Aorta (tissue), 5 donors: Measurements from ENCODE around the gene PIEZO2. TPM values are rescaled to one million over a fixed set of nuclear protein-coding genes. Genes with fewer than 3 reads are reported as not detected.

Experiments
- ATAC-seq: fragments of 200-7000 bp; cut with Tn5 transposase; one replicate; pipeline ENCODE4 v1.9.1; 2022; ENCODE audit warnings: moderate library complexity; ENCODE audit not compliant: low FRiP score
- DNase-seq, 2 donors: peaks; one replicate each; pipeline ENCODE4 v3.0.0-alpha.2; 2020
- H3K27ac ChIP-seq, 2 donors: one replicate each; pipeline ENCODE4 v1.5.1; 2013; ENCODE audit warnings: low read length in 2 of 2, mild to moderate bottlenecking in 2 of 2, moderate library complexity in 2 of 2, control low read depth in 1 of 2, inconsistent platforms in 1 of 2, low read depth in 1 of 2
- H3K27me3 ChIP-seq, 2 donors: one replicate each; pipeline ENCODE4 v1.6.1; 2013; ENCODE audit warnings: control low read depth in 1 of 2, low read length in 1 of 2, mild to moderate bottlenecking in 1 of 2, moderate library complexity in 1 of 2; ENCODE audit not compliant: insufficient read depth in 2 of 2, control insufficient read depth in 1 of 2
- H3K36me3 ChIP-seq, 2 donors: one replicate each; pipeline ENCODE4 v1.6.1; 2013; ENCODE audit warnings: control low read depth in 1 of 2, low read length in 1 of 2, mild to moderate bottlenecking in 1 of 2; ENCODE audit not compliant: insufficient read depth in 2 of 2, control insufficient read depth in 1 of 2
- H3K4me1 ChIP-seq, 2 donors: one replicate each; pipeline ENCODE4 v1.6.1; 2013; ENCODE audit warnings: low read length in 2 of 2, control low read depth in 1 of 2, mild to moderate bottlenecking in 1 of 2, moderate library complexity in 1 of 2; ENCODE audit not compliant: insufficient read depth in 2 of 2, control insufficient read depth in 1 of 2
- H3K4me3 ChIP-seq, 2 donors: one replicate each; pipeline ENCODE4 v1.5.1; 2013; ENCODE audit warnings: low read length in 2 of 2, control low read depth in 1 of 2, mild to moderate bottlenecking in 1 of 2
- H3K9me3 ChIP-seq: one replicate; pipeline ENCODE4 v1.6.1; 2013; ENCODE audit warnings: mild to moderate bottlenecking, low read length; ENCODE audit not compliant: control insufficient read depth
- WGBS, 2 donors: extraction: QIAGEN DNeasy Blood & Tissue Kit; methylation state at CpG; one replicate each; pipeline ENCODE4 v1.1.7; 2013; 5-methylcytosine and 5-hydroxymethylcytosine counted together
- intact Hi-C, 2 donors: fragments of 100-400 bp; cut with DNase I; formaldehyde crosslinking; loops; one replicate each; pipeline versions ENCODE4 v1.14.2 to v1.15.0; 2022
- polyA plus RNA-seq, 2 donors: library from polyadenylated mRNA; stranded (reverse); fragments of 200-250 nt; gene quantifications; one replicate each; pipeline ENCODE4 v1.2.3, GENCODE V29; 2013
- total RNA-seq, 2 donors: library from RNA; stranded (reverse); fragmentation: NEBNext Ultra II Directional; extraction: Animal tissue kit (Norgen Biotek cat#: 25700); gene quantifications; one replicate each; pipeline ENCODE4 v1.2.1, GENCODE V29; 2021
- donor health status: healthy with polysubstance abuse.
- donor health status: Bipolar disorder and iron deficiency.
- donor health status: DM: no; HTN: no; CAD: no.
- donor health status: DM: no; HTN: no; CAD: no.
- donor health status: DM: yes; HTN: yes; CAD: no.

PIEZO2 gene
- total and polyA plus RNA-seq, 4 donors = 0.50 to 8.8 (median 1.6) TPM

DNA sequence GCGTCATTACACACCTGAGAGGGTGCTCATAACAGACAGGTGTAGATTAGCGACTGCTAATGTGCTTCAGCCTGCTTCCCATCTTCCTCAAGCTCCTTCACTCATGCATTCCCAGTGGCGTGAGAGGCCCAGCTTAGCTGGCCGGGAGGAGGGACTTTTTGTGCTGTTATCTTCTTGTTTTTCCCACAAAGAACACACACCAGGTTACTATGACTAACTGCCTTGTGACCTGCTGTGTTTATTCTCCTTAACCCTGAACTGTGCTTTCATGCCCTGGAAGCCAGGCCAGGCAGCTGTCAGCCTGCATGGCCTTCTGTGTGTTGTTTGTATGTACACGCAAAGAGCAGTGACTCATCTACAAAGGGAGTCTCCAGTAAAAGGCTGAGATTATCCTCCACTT is 143.8 kb downstream of the PIEZO2 start:
- intact Hi-C loops = no loop called here
- H3K4me3 ChIP-seq = no peak overlapping the region
- ATAC-seq (no peak), DNase-seq (no peak)
- H3K36me3 ChIP-seq = no peaks in the 10 kb centered on the region
- H3K4me1 ChIP-seq = no peaks in the 10 kb centered on the region
- WGBS, 2 donors = 86 to 89% methylated on average over 5 of the region's 5 CpGs
- H3K9me3 ChIP-seq = no peaks in the 10 kb centered on the region
- no peak overlapping the region for H3K27ac ChIP-seq
- H3K27me3 ChIP-seq = no peaks in the 10 kb centered on the region

DNA sequence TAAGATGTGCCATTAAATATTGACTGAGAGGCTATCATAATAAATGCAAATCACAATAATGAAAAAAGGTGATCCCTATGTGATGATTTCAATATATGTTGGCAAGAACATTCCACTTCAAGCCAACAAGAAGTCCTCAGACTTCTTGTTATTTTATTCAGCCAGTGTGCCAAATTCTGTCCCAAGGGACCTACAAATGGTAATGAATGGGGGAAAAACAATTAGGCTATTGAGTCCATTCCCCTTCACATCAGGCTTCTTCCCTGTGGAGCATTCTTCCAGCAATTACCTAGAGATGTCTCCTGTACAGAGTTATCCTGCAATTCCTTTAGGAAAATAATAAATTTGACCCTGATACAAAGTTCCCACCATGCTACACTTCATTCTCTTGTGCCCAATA is 144.4 kb downstream of the PIEZO2 start:
- Histone ChIP-seq H3K27me3 (no peaks in the 10 kb centered on the region), H3K4me1 (no peaks in the 10 kb centered on the region), H3K9me3 (no peaks in the 10 kb centered on the region), H3K4me3 (no peak overlapping the region), H3K27ac (no peak overlapping the region), H3K36me3 (no peaks in the 10 kb centered on the region)
- intact Hi-C loops = no loop called here
- no peak for ATAC-seq
- no peak for DNase-seq

DNA sequence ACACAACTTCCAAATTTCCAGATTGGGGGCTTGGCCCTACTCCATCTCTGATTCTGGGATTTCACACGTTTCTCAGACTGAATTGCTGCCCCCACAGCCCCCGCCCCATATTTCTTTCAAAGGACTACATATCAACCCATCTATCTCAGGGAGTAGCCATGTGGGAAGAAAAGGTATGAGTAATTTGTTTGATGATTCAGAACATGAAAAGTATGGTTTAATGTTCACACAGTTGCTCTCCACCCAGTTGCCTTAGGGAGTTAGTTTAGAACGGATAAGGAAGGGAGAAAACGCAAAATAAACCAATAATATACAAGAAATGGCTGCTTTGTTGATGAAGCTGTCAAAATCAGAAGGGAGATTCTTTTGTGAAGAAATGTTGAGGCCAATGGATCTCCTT is 145.1 kb downstream of the PIEZO2 start:
- ATAC-seq (no peak), DNase-seq (no peak)
- 89 to 93% methylated on average over 4 of the region's 4 CpGs for WGBS, 2 donors
- no peak overlapping the region for H3K4me3 ChIP-seq
- H3K27ac ChIP-seq = no peak overlapping the region
- no peaks in the 10 kb centered on the region for H3K9me3 ChIP-seq
- H3K27me3 ChIP-seq = no peaks in the 10 kb centered on the region
- no peaks in the 10 kb centered on the region for H3K4me1 ChIP-seq
- intact Hi-C loops = no loop called here
- H3K36me3 ChIP-seq = no peaks in the 10 kb centered on the region

GRCh38 chr18:11002796-11003195 is 146.6 kb downstream of the PIEZO2 start:
- Histone ChIP-seq H3K27me3 (no peaks in the 10 kb centered on the region), H3K36me3 (no peaks in the 10 kb centered on the region), H3K4me3 (no peak overlapping the region), H3K4me1 (no peaks in the 10 kb centered on the region), H3K9me3 (no peaks in the 10 kb centered on the region), H3K27ac (no peak overlapping the region)
- intact Hi-C loops = no loop called here
- DNase-seq = no peak
- no peak for ATAC-seq
- WGBS, 2 donors = 92 to 94% methylated on average over 4 of the region's 4 CpGs

GRCh38 chr18:11002277-11002676 is 147.1 kb downstream of the PIEZO2 start:
- Histone ChIP-seq H3K4me1 (no peaks in the 10 kb centered on the region), H3K9me3 (no peaks in the 10 kb centered on the region), H3K27me3 (no peaks in the 10 kb centered on the region), H3K36me3 (no peaks in the 10 kb centered on the region), H3K27ac (no peak overlapping the region), H3K4me3 (no peak overlapping the region)
- WGBS, 2 donors = 97% methylated on average over 1 of the region's 1 CpG
- DNase-seq (no peak), ATAC-seq (no peak)
- intact Hi-C loops = no loop called here

DNA sequence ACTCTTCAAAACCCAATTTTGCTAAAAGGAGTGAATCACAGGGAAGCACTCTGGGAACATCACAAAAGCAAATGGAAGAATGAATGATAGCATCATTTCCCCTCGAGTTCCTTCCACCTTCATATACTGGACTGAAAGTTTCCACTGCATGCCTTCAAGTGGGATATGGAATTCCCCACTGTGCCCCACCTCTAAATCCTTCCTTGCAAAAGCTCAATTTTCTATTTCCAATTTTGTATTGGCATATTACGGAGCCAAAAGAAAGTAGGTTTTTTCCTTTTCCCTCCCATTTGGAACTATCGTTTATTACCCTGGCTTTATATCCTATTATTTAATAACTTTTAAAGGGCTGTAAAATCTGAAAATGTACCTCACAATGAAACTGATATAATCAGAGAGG is 149.3 kb downstream of the PIEZO2 start:
- Histone ChIP-seq H3K4me1 (no peaks in the 10 kb centered on the region), H3K27me3 (no peaks in the 10 kb centered on the region), H3K4me3 (no peak overlapping the region), H3K27ac (no peak overlapping the region), H3K36me3 (no peaks in the 10 kb centered on the region), H3K9me3 (no peaks in the 10 kb centered on the region)
- intact Hi-C loops = no loop called here
- DNase-seq = no peak
- 91% methylated on average over 3 of the region's 3 CpGs for WGBS, 2 donors
- no peak for ATAC-seq

DNA sequence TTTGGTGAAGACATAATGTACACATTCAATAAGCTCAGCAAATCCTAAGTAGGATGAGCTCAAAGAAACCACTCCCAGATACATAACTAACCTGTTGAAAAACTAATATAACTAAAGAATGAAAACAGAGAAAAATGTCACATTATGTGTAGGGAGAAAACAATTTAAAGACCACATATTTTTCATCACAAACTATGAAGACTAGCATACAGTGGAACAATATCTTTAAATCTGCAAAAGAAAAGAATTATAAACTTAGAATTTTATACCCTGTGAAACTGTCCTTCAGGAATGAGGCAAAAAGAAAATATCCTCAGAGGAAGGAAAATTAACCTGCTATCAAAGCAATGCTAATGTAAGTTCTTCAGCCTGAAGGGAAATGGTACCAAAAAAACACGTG is 151.5 kb downstream of the PIEZO2 start:
- H3K27ac ChIP-seq = no peak overlapping the region
- intact Hi-C loops = no loop called here
- no peak overlapping the region for H3K4me3 ChIP-seq
- 69 to 83% methylated on average over 1 of the region's 1 CpG for WGBS, 2 donors
- H3K9me3 ChIP-seq = no peaks in the 10 kb centered on the region
- H3K4me1 ChIP-seq = no peaks in the 10 kb centered on the region
- H3K27me3 ChIP-seq = no peaks in the 10 kb centered on the region
- DNase-seq (no peak), ATAC-seq (no peak)
- H3K36me3 ChIP-seq = no peaks in the 10 kb centered on the region

DNA sequence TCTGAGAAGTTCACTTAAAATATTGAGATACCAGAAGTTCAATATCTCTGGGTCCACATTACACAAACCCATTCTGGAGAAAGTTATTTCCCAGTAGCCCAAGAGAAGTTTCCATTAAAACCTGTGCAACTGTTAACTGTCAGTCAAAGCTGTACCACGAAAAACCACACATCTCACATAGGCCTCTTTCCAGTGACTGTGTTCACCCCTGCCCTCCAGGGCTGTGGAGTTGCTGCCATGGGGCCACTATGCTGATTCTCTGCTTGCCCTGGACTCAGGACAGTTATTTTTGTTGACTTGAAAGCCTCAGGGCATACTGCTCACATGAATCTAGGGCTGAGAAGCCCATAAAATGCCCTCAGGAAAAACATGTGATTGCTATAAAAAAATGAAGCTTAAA is 153.8 kb downstream of the PIEZO2 start:
- intact Hi-C loops = no loop called here

GRCh38 chr18:10989486-10989885 is 159.9 kb downstream of the PIEZO2 start:
- ATAC-seq (no peak), DNase-seq (no peak)
- H3K9me3 ChIP-seq = peaks cover 2% of the 10 kb centered on the region
- WGBS, 2 donors = 50 to 65% methylated on average over 2 of the region's 2 CpGs
- H3K4me3 ChIP-seq = no peak overlapping the region
- intact Hi-C loops = no loop called here
- no peaks in the 10 kb centered on the region for H3K4me1 ChIP-seq
- no peaks in the 10 kb centered on the region for H3K27me3 ChIP-seq
- H3K27ac ChIP-seq = no peak overlapping the region
- H3K36me3 ChIP-seq = no peaks in the 10 kb centered on the region

More for the DNA sequence above, 153.8 kb downstream of the PIEZO2 start:
- WGBS, 2 donors = 70 to 72% methylated on average over 1 of the region's 1 CpG
- no peaks in the 10 kb centered on the region for H3K27me3 ChIP-seq
- no peaks in the 10 kb centered on the region for H3K36me3 ChIP-seq
- DNase-seq (no peak), ATAC-seq (no peak)
- no peak overlapping the region for H3K4me3 ChIP-seq
- H3K9me3 ChIP-seq = no peaks in the 10 kb centered on the region
- H3K27ac ChIP-seq = no peak overlapping the region
- no peaks in the 10 kb centered on the region for H3K4me1 ChIP-seq
